Astrocyte (in vitro differentiated cells and primary cell): ENCODE measurements around the gene RXFP2. TPM values are rescaled to one million over a fixed set of nuclear protein-coding genes. Genes with fewer than 3 reads are reported as not detected.

Experiments used
- DNase-seq: peaks from one replicate; pipeline ENCODE4 v3.0.0-alpha.2; 2010; ENCODE audit warnings: low read depth
- FAIRE-seq: peaks from 2 replicates; lab custom pipeline; 2011; peaks lifted over from hg19 to GRCh38; lab: Jason Lieb, UNC
- H2AFZ ChIP-seq: 2 replicates; pipeline ENCODE4 v1.6.0; 2012; ENCODE audit warnings: low read depth, low read length, inconsistent platforms
- H3K27ac ChIP-seq: 2 replicates; pipeline ENCODE4 v1.5.1; 2011; ENCODE audit warnings: low read depth, low read length, inconsistent platforms
- H3K27me3 ChIP-seq: 2 replicates; pipeline ENCODE4 v1.6.0; 2011; ENCODE audit warnings: low read length, inconsistent platforms; ENCODE audit not compliant: insufficient read depth
- H3K36me3 ChIP-seq: 2 replicates; pipeline ENCODE4 v1.5.1; 2011; ENCODE audit warnings: low read length, inconsistent platforms; ENCODE audit not compliant: insufficient read depth
- H3K4me1 ChIP-seq: 2 replicates; pipeline ENCODE4 v1.5.1; 2011; ENCODE audit warnings: low read length, inconsistent platforms; ENCODE audit not compliant: insufficient read depth
- H3K4me2 ChIP-seq: 2 replicates; pipeline ENCODE4 v1.6.0; 2012; ENCODE audit warnings: low read length, inconsistent platforms
- H3K4me3 ChIP-seq: 2 replicates; pipeline ENCODE4 v1.5.1; 2011; ENCODE audit warnings: low read depth, mild to moderate bottlenecking, low read length, inconsistent platforms; ENCODE audit not compliant: insufficient read depth
- H3K79me2 ChIP-seq: 2 replicates; pipeline ENCODE4 v1.6.0; 2012; ENCODE audit warnings: mild to moderate bottlenecking, low read length, inconsistent platforms; ENCODE audit not compliant: insufficient read depth
- H3K9ac ChIP-seq: 2 replicates; pipeline ENCODE4 v1.6.0; 2012; ENCODE audit warnings: mild to moderate bottlenecking, low read length, inconsistent platforms
- H3K9me3 ChIP-seq: 2 replicates; pipeline ENCODE4 v1.5.1; 2012; ENCODE audit warnings: low read depth, mild to moderate bottlenecking, low read length, inconsistent platforms; ENCODE audit not compliant: insufficient read depth
- H4K20me1 ChIP-seq: 2 replicates; pipeline ENCODE4 v1.6.0; 2012; ENCODE audit warnings: low read length, inconsistent platforms; ENCODE audit not compliant: insufficient read depth
- H3K27ac Mint-ChIP-seq: one replicate; pipeline ENCODE4 v1.8.0; 2021; ENCODE audit warnings: mild to moderate bottlenecking, mixed read lengths; ENCODE audit not compliant: unreplicated experiment
- H3K27me3 Mint-ChIP-seq: one replicate; pipeline ENCODE4 v1.8.0; 2021; ENCODE audit warnings: low read depth, mixed read lengths; ENCODE audit not compliant: unreplicated experiment
- H3K36me3 Mint-ChIP-seq: one replicate; pipeline ENCODE4 v1.8.0; 2021; ENCODE audit warnings: low read depth, mixed read lengths; ENCODE audit not compliant: unreplicated experiment
- H3K4me1 Mint-ChIP-seq: one replicate; pipeline ENCODE4 v1.8.0; 2021; ENCODE audit warnings: low read depth, mixed read lengths; ENCODE audit not compliant: unreplicated experiment
- H3K4me3 Mint-ChIP-seq: one replicate; pipeline ENCODE4 v1.8.0; 2021; ENCODE audit warnings: mild to moderate bottlenecking, moderate library complexity, mixed read lengths; ENCODE audit not compliant: unreplicated experiment
- H3K9me3 Mint-ChIP-seq: one replicate; pipeline ENCODE4 v1.8.0; 2021; ENCODE audit warnings: mild to moderate bottlenecking, mixed read lengths; ENCODE audit not compliant: unreplicated experiment
- EZH2 ChIP-seq: IDR thresholded peaks from 2 replicates; pipeline ENCODE4 v1.6.1; 2012; ENCODE audit warnings: mild to moderate bottlenecking, low read length, inconsistent platforms; ENCODE audit not compliant: insufficient read depth
- total RNA-seq: library from RNA; stranded (reverse); gene quantifications from 2 replicates; pipeline ENCODE4 v1.2.1, GENCODE V29; 2021
- TF ChIP-seq, protein P1 (sequence below): IDR thresholded peaks from 2 replicates; pipeline ENCODE4 v1.5.1; 2011; ENCODE audit warnings: low read depth, mild to moderate bottlenecking, inconsistent platforms, low read length, moderate library complexity; ENCODE audit not compliant: insufficient read depth

RXFP2 gene
- total RNA-seq, 1 donor from 2014 or later: not detected

DNA sequence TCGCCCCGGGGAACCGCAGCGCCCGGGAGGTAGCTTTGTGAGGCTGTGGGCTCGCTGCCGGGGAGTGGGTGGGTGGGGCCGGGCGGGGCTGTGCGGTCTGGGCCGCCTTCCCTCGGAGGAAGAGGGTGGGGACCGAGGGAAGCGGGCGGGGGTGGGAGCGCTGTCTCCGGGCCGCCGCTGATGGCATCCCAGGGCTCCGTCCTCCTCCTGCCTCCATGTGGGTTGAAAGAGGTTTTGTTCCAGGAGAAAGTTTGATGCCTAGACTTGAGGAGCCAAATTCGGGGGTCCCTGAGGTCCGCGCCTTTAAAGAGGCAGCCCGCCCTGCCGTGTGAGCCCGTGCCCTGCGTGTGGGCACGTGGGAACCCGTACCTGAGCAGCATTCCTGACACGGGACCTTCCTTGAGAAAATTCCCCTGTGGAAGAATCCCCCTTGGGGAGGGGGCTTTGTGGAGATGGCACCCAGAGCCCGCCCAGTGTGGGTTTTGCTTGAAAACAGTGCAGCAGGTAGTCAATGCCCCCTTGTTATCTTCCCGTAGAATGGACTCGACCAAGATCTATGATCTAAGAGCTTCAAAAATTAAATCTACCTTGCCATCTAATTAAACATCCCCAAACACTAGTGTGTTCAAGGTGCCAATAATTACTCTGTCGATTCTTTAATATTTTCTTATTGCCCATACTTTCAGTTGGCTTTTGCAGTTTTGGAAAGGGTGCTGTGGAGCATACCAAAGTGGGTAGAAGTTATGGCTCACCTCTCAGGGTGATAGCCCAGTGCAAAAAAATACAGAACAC lies 107.8 kb downstream of the RXFP2 start:
- H3K9me3 ChIP-seq: no peaks in the 10 kb centered on the region
- H3K4me3 ChIP-seq: peak overlapping the region; percentile 65
- H3K36me3 ChIP-seq: no peaks in the 10 kb centered on the region
- DNase-seq (no peak), FAIRE-seq (no peak)
- H3K4me2 ChIP-seq: peak overlapping the region; percentile 88
- peaks cover 43% of the 10 kb centered on the region for H3K27me3 Mint-ChIP-seq
- no peaks in the 10 kb centered on the region for H3K9me3 Mint-ChIP-seq
- H3K4me1 ChIP-seq: peaks cover 3% of the 10 kb centered on the region
- no peak overlapping the region for H3K27ac ChIP-seq
- peak overlapping the region; percentile 61 for H3K9ac ChIP-seq
- peak overlapping the region; percentile 82 for H2AFZ ChIP-seq
- peaks cover 34% of the 10 kb centered on the region for H3K27me3 ChIP-seq
- no peak overlapping the region for H3K27ac Mint-ChIP-seq
- H3K36me3 Mint-ChIP-seq: no peaks in the 10 kb centered on the region
- no peaks in the 10 kb centered on the region for H3K79me2 ChIP-seq
- peak overlapping the region; percentile 85 for H3K4me3 Mint-ChIP-seq
- no peaks in the 10 kb centered on the region for H4K20me1 ChIP-seq
- no peak for TF ChIP-seq EZH2
- no peaks in the 10 kb centered on the region for H3K4me1 Mint-ChIP-seq

- Histone ChIP-seq H3K79me2 (no peaks in the 10 kb centered on the region), H3K4me3 (no peak overlapping the region), H3K4me1 (peaks cover 3% of the 10 kb centered on the region), H3K36me3 (no peaks in the 10 kb centered on the region), H3K9me3 (no peaks in the 10 kb centered on the region), H3K4me2 (no peak overlapping the region), H2AFZ (no peak overlapping the region), H4K20me1 (no peaks in the 10 kb centered on the region), H3K27ac (no peak overlapping the region), H3K9ac (no peak overlapping the region), H3K27me3 (peaks cover 21% of the 10 kb centered on the region)
- FAIRE-seq (no peak), DNase-seq (no peak)
- H3K9me3 Mint-ChIP-seq: no peaks in the 10 kb centered on the region
- TF ChIP-seq, protein P1, sequence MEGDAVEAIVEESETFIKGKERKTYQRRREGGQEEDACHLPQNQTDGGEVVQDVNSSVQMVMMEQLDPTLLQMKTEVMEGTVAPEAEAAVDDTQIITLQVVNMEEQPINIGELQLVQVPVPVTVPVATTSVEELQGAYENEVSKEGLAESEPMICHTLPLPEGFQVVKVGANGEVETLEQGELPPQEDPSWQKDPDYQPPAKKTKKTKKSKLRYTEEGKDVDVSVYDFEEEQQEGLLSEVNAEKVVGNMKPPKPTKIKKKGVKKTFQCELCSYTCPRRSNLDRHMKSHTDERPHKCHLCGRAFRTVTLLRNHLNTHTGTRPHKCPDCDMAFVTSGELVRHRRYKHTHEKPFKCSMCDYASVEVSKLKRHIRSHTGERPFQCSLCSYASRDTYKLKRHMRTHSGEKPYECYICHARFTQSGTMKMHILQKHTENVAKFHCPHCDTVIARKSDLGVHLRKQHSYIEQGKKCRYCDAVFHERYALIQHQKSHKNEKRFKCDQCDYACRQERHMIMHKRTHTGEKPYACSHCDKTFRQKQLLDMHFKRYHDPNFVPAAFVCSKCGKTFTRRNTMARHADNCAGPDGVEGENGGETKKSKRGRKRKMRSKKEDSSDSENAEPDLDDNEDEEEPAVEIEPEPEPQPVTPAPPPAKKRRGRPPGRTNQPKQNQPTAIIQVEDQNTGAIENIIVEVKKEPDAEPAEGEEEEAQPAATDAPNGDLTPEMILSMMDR: no peak
- no peak for TF ChIP-seq EZH2
- H3K4me3 Mint-ChIP-seq: no peak overlapping the region
- H3K36me3 Mint-ChIP-seq: peaks cover 1% of the 10 kb centered on the region
- H3K27ac Mint-ChIP-seq: no peak overlapping the region
- no peaks in the 10 kb centered on the region for H3K4me1 Mint-ChIP-seq
- H3K27me3 Mint-ChIP-seq: peaks cover 33% of the 10 kb centered on the region
These were observed 109.3 kb downstream of the RXFP2 start for GRCh38 chr13:31848621-31849020.

DNA sequence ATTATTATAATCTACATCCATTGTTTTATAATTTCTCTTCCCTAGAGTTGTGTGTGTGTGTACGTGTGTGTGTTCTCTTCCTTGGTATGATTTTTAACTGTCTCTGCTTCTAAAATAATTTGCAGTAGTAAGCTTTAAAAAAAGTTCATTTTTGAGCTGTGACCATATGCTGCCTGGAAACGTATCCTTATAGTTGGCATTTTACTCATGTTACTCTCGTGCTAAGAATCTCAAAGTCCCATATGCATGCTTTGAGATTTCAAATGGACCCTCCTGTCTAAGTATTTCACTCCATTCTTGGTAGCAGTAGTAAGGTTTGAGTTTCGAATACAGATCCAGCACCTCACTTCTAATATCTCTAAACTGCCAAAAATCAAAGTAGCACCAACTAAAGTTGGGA lies 109.9 kb downstream of the RXFP2 start:
- Histone ChIP-seq H2AFZ (no peak overlapping the region), H3K4me3 (no peak overlapping the region), H3K4me1 (peaks cover 3% of the 10 kb centered on the region), H3K9me3 (no peaks in the 10 kb centered on the region), H3K9ac (no peak overlapping the region), H3K27me3 (peaks cover 16% of the 10 kb centered on the region), H3K4me2 (no peak overlapping the region), H3K36me3 (no peaks in the 10 kb centered on the region), H4K20me1 (no peaks in the 10 kb centered on the region), H3K79me2 (no peaks in the 10 kb centered on the region), H3K27ac (no peak overlapping the region)
- Mint-ChIP-seq H3K36me3 (peaks cover 1% of the 10 kb centered on the region), H3K9me3 (no peaks in the 10 kb centered on the region), H3K27ac (no peak overlapping the region), H3K4me1 (no peaks in the 10 kb centered on the region), H3K4me3 (no peak overlapping the region), H3K27me3 (peaks cover 28% of the 10 kb centered on the region)
- FAIRE-seq (no peak), DNase-seq (no peak)
- no peak for TF ChIP-seq EZH2
- TF ChIP-seq, protein P1: no peak
